SKM-1 (cell line): ENCODE measurements around the gene ELOVL7.
"Not testable (repeated sequence)": the region's sequence is repeated elsewhere in the genome, so short reads cannot be mapped to it uniquely, and the experiment has no call there.

Source experiments
- DNase-seq: peaks from one replicate; lab custom pipeline; 2025; ENCODE audit not compliant: unreplicated experiment; lab: John Stamatoyannopoulos, UW

The ELOVL7 gene

DNA sequence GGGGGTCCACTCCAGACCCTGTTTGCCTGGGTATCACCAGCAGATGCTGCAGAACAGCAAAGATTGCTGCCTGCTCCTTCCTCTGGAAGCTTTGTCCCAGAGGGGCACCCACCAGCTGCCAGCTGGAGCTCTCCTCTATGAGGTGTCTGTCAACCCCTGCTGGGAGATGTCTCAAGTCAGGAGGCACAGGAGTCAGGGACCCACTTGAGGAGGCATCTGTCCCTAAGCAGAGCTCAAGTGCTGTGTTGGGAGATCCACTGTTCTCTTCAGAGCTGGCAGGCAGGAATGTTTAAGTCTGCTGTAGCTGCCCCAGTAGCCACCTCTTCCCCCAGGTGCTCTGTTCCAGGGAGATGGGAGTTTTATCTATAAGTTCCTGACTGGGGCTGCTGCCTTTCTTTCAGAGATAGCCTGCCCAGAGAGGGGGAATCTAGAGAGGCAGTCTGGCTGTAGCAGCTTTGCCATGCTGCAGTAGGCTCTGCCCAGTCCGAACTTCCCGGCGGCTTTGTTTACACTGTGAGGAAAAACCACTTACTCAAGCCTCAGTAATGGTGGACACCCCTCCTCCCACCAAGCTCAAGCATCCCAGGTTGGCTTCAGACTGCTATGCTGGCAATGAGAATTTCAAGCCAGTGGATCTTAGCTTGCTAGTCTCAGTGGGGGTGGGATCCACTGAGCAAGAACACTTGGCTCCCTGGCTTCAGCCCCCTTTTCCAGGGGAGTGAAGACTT is 128.7 kb downstream of the ELOVL7 start:
- not testable (repeated sequence) for DNase-seq

DNA sequence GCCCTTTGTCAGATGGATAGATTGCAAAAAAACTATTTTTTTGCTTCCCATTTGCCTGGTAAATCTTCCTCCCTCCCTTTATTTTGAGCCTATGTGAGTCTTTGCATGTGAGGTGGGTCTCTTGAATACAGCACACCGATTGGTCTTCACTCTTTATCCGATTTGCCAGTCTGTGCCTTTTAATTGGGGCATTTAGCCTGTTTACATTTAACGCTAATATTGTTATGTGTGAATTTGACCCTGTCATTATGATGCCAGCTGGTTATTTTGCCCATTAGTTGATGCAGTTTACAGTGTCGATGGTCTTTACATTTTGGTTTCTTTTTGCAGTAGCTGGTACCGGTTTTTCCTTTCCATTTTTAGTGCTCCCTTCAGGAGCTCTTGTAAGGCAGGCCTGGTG is 131.1 kb downstream of the ELOVL7 start:
- DNase-seq, result no peak

DNA sequence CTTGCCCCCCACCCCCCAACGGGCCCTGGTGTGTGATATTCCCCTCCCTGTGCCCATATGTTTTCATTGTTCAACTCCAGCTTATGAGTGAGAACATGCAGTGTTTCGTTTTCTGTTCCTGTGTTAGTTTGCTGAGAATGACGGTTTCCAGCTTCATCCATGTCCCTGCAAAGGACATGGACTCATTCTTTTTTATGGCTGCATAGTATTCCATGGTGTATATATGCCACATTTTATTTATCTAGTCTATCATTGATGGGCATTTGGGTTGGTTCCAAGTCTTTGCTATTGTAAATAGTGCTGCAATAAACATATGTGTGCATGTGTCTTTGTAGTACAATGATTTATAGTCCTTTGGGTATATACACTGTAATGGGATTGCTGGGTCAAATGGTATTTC is 132.2 kb downstream of the ELOVL7 start:
- DNase-seq, result not testable (repeated sequence)

DNA sequence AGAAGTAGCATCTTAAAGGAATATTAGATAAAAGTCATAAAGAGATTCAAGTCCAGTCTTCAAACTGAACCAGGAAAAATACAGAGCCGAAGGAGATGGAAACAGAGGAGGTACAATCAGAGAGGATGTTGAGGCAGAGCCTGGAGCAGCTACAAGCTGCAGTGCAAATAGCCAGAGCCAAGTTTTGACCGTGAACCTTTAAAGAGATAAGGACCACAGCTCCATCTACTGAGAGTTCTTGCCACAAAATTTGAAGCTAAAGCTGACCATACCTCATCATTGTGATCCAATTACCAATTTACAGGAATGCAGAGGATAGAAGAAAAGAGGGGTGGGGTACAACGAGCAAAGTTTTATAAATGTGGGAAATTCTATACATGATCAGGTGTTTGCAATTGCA is 133.7 kb downstream of the ELOVL7 start:
- DNase-seq, result no peak

DNA sequence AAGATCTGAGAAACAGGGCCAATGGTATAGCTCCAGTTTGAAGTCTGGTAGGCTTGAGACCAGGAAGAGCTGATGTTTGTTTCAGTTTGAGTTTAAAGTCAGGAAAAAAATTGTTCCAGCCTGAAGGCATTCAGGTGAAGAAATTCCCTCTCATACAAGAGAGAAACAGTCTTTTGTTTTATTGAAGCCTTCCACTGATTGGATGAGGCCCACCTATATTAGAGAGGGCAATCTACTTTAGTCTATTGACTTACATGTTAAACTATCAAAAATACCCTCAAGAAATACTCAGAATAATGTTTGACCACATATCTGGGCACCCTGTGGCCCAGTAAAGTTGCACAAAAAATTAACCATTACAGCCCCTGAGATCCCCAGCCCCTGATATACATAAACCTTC is 138.9 kb downstream of the ELOVL7 start:
- no peak for DNase-seq

DNA sequence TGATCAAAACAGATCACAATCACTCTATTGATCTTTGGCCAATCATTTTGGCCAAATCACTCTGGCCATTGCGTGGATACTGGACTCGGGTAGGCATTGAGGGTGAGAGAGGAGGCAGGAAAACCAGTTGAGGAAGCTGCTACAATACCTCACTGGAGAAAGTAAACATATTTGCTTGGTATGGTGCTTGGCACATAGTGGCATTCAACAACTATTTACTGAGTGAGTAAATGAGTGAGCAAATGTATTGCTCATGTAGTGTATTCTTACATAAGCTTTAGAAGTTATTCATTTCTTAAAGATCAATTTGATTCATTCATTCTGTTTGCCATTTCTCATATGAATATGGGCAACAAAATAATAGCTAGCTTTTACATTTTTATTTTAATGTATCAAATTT is 140.1 kb downstream of the ELOVL7 start:
- no peak for DNase-seq
